ENCODE data around the gene FRMD5.

Gene FRMD5

DNA sequence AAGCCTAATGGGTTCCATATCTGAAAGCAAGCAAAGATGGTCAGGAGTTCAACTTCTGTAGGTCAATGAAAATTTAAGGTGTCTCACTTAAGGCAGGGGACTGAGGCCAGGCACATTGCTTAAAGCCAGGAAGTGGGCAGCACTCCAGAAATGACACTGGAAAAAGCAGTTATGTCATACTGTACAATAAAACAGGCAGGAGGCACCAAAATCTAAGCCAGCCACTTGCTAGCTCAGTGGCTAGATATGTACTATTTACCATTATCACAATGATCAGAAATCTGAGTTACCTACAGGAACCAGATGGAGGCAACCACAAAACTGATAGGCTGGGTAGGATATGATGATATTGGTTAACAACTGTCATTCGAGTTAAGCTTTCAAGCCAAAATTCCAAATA, 57.3 kb downstream of the FRMD5 start:
- no peak for DNase-seq (ENCODE audit: extremely low read depth, low read depth)
- TF ChIP-seq, protein P1, sequence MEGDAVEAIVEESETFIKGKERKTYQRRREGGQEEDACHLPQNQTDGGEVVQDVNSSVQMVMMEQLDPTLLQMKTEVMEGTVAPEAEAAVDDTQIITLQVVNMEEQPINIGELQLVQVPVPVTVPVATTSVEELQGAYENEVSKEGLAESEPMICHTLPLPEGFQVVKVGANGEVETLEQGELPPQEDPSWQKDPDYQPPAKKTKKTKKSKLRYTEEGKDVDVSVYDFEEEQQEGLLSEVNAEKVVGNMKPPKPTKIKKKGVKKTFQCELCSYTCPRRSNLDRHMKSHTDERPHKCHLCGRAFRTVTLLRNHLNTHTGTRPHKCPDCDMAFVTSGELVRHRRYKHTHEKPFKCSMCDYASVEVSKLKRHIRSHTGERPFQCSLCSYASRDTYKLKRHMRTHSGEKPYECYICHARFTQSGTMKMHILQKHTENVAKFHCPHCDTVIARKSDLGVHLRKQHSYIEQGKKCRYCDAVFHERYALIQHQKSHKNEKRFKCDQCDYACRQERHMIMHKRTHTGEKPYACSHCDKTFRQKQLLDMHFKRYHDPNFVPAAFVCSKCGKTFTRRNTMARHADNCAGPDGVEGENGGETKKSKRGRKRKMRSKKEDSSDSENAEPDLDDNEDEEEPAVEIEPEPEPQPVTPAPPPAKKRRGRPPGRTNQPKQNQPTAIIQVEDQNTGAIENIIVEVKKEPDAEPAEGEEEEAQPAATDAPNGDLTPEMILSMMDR (IDR thresholded peaks at IDR 0.05; ENCODE audit: low read depth, low read length, missing control alignments): no peak
- no peak overlapping the region for H3K4me3 ChIP-seq (replicated peaks; ENCODE audit: low read depth, low read length)

DNA sequence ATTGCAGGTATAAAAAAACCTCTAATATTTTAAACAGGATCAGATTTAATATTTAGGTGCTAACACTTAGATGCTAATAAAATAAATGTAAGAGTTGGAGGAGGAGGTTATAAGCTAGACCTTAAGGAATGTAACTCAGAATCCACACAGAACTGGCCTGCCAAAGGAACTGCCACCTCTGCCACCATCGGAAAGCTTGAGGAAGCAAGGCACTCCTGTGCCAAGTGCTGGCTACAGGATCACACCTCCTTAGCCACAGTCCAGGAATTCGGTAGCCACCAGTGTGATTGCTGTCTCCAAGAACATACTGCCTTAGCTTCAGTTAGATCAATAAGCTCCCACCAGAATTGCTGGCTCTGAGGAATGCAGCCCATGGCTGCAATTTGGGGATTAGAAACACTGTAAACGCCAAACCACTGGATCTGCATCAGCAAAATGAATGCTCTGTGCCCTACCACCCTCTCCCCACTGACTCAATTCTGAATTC, 58.0 kb downstream of the FRMD5 start:
- no peak for DNase-seq (ENCODE audit: extremely low read depth, low read depth)
- H3K4me3 ChIP-seq (replicated peaks; ENCODE audit: low read depth, low read length): no peak overlapping the region
- TF ChIP-seq, protein P1 (IDR thresholded peaks at IDR 0.05; ENCODE audit: low read depth, low read length, missing control alignments): no peak

DNA sequence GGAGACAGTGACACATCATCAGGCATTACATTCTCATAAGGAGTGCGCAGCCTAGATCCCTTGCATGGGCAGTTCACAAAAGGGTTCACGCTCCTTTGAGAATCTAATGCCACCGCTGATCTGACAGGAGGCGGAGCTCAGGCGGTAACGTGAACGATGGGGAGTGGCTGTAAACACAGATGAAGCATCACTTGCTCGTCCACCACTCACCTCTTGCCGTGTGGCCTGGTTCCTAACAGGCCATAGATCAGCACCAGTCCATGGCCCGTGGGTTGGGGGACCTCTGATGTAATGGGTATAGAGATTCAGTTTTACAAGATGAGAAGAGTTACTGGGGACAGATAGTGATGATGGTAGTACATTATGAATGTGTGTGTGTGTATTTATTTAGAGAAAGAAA, 63.0 kb downstream of the FRMD5 start:
- DNase-seq (ENCODE audit: extremely low read depth, low read depth): no peak
- no peak overlapping the region for H3K4me3 ChIP-seq (replicated peaks; ENCODE audit: low read depth, low read length)
- TF ChIP-seq, protein P1 (IDR thresholded peaks at IDR 0.05; ENCODE audit: low read depth, low read length, missing control alignments): no peak

DNA sequence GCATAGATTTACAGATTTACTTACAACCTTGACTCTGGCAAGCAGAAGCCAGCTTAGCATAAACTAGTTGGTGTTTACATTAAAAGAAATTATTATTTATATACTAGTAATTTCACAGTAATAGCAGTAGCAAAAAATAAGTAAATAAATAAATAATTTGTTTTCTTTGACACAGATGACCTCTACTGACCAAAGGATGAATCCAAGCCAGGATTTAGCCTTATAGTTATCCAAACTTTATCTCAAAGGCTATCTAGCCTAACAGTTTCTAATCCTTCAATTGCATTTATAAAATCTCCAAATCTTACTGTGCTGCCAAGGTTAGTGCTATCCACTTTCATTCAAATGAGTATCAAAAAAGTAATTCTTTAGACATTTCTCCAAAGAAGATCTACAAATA, 64.3 kb downstream of the FRMD5 start:
- DNase-seq (ENCODE audit: extremely low read depth, low read depth): no peak
- H3K4me3 ChIP-seq (replicated peaks; ENCODE audit: low read depth, low read length): no peak overlapping the region
- TF ChIP-seq, protein P1 (IDR thresholded peaks at IDR 0.05; ENCODE audit: low read depth, low read length, missing control alignments): no peak

GRCh38 chr15:44129911-44130310, 65.2 kb downstream of the FRMD5 start:
- DNase-seq (ENCODE audit: extremely low read depth, low read depth): no peak
- TF ChIP-seq, protein P1 (IDR thresholded peaks at IDR 0.05; ENCODE audit: low read depth, low read length, missing control alignments): no peak

DNA sequence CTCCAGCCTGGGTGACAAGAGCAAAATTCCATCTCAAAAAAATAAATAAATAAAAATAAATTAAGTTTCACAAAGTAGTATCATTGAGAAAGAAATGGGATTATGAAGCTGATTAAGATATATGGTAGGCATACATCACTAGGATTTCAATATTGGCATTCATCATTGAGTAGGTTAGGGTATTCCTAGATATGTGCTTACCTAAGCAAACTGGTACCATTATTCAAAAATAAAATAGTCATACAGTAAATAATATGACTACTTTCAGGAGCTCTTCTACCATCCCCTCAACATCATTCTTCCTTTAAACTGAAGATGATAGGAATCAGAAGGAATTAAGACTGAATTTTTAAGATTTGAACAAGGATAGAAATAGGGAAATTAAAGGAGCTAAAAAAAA, 66.6 kb downstream of the FRMD5 start:
- H3K4me3 ChIP-seq (replicated peaks; ENCODE audit: low read depth, low read length): no peak overlapping the region
- DNase-seq (ENCODE audit: extremely low read depth, low read depth): no peak
- TF ChIP-seq, protein P1 (IDR thresholded peaks at IDR 0.05; ENCODE audit: low read depth, low read length, missing control alignments): no peak

More at GRCh38 chr15:44129911-44130310, 65.2 kb downstream of the FRMD5 start:
- H3K4me3 ChIP-seq (replicated peaks; ENCODE audit: low read depth, low read length): no peak overlapping the region

- no peak for DNase-seq (ENCODE audit: extremely low read depth, low read depth)
- no peak overlapping the region for H3K4me3 ChIP-seq (replicated peaks; ENCODE audit: low read depth, low read length)
- TF ChIP-seq, protein P1 (IDR thresholded peaks at IDR 0.05; ENCODE audit: low read depth, low read length, missing control alignments): no peak
Observed at GRCh38 chr15:44125879-44126278, 69.2 kb downstream of the FRMD5 start.
